ENCODE results near the gene CADPS2.
"Not testable (repeated sequence)": the region's sequence is repeated elsewhere in the genome, so short reads cannot be mapped to it uniquely, and the experiment has no call there.

CADPS2 gene

GRCh38 chr7:122674502-122674901 is 211.8 kb downstream of the CADPS2 start:
- no peak for DNase-seq (ENCODE audit: low read depth in 3 of 3)

- DNase-seq (ENCODE audit: low read depth in 3 of 3) = no peak
These were observed 212.3 kb downstream of the CADPS2 start for GRCh38 chr7:122673951-122674350.

GRCh38 chr7:122672536-122672935 is 213.7 kb downstream of the CADPS2 start:
- DNase-seq (ENCODE audit: low read depth in 3 of 3) = no peak

GRCh38 chr7:122663733-122664132 is 222.5 kb downstream of the CADPS2 start:
- DNase-seq (ENCODE audit: low read depth in 3 of 3) = no peak

- DNase-seq (ENCODE audit: low read depth in 3 of 3) = no peak
These were observed 227.4 kb downstream of the CADPS2 start for GRCh38 chr7:122658856-122659255.

- no peak for DNase-seq (ENCODE audit: low read depth in 3 of 3)
These were observed 232.6 kb downstream of the CADPS2 start for GRCh38 chr7:122653685-122654084.

GRCh38 chr7:122652876-122653275 is 233.4 kb downstream of the CADPS2 start:
- no peak for DNase-seq (ENCODE audit: low read depth in 3 of 3)

- DNase-seq (ENCODE audit: low read depth in 3 of 3) = no peak
These were observed 234.8 kb downstream of the CADPS2 start for GRCh38 chr7:122651451-122651850.

GRCh38 chr7:122643250-122643649 is 243.0 kb downstream of the CADPS2 start:
- no peak for DNase-seq (ENCODE audit: low read depth in 3 of 3)

- DNase-seq (ENCODE audit: low read depth in 3 of 3) = no peak
These were observed 247.8 kb downstream of the CADPS2 start for GRCh38 chr7:122638459-122638858.

- DNase-seq (ENCODE audit: low read depth in 3 of 3) = no peak
These were observed 248.5 kb downstream of the CADPS2 start for GRCh38 chr7:122637784-122638183.

GRCh38 chr7:122635481-122635880 is 250.8 kb downstream of the CADPS2 start:
- DNase-seq (ENCODE audit: low read depth in 3 of 3) = not testable (repeated sequence)

GRCh38 chr7:122633472-122633871 is 252.8 kb downstream of the CADPS2 start:
- DNase-seq (ENCODE audit: low read depth in 3 of 3) = no peak

GRCh38 chr7:122632238-122632637 is 254.0 kb downstream of the CADPS2 start:
- no peak for DNase-seq (ENCODE audit: low read depth in 3 of 3)

- DNase-seq (ENCODE audit: low read depth in 3 of 3) = no peak
These were observed 256.8 kb downstream of the CADPS2 start for GRCh38 chr7:122629412-122629953.

- no peak for DNase-seq (ENCODE audit: low read depth in 3 of 3)
These were observed 257.4 kb downstream of the CADPS2 start for GRCh38 chr7:122628651-122629411.

GRCh38 chr7:122626785-122627184 is 259.5 kb downstream of the CADPS2 start:
- no peak for DNase-seq (ENCODE audit: low read depth in 3 of 3)

- no peak for DNase-seq (ENCODE audit: low read depth in 3 of 3)
These were observed 263.6 kb downstream of the CADPS2 start for GRCh38 chr7:122622682-122623081.

GRCh38 chr7:122619664-122620063 is 266.6 kb downstream of the CADPS2 start:
- no peak for DNase-seq (ENCODE audit: low read depth in 3 of 3)

GRCh38 chr7:122618585-122619189 is 267.6 kb downstream of the CADPS2 start:
- DNase-seq (ENCODE audit: low read depth in 3 of 3) = no peak

- no peak for DNase-seq (ENCODE audit: low read depth in 3 of 3)
These were observed 269.3 kb downstream of the CADPS2 start for GRCh38 chr7:122616951-122617350.

GRCh38 chr7:122605929-122606328 is 280.3 kb downstream of the CADPS2 start:
- no peak for DNase-seq (ENCODE audit: low read depth in 3 of 3)

GRCh38 chr7:122604251-122604650 is 282.0 kb downstream of the CADPS2 start:
- no peak for DNase-seq (ENCODE audit: low read depth in 3 of 3)

All from stimulated activated CD4-positive, alpha-beta T cell treated with anti-CD3 and anti-CD28 coated beads, TNF-alpha, amount 100 ng/mL, for 48 hours (primary cell).